ENCODE data around the gene KCNJ15.
"Not testable (repeated sequence)": the region's sequence is repeated elsewhere in the genome, so short reads cannot be mapped to it uniquely, and the experiment has no call there.

KCNJ15 gene

GRCh38 chr21:38243732-38244406 lies 12.9 kb upstream of the KCNJ15 start:
- TF ChIP-seq CTCF (IDR thresholded peaks at IDR 0.05; ENCODE audit: control insufficient read depth, insufficient read depth, low read depth, low read length, missing control alignments): no peak
- H3K4me3 ChIP-seq (ENCODE audit: control insufficient read depth, low read depth, low read length): no peak overlapping the region
- no peak for DNase-seq (ENCODE audit: low read depth)

DNA sequence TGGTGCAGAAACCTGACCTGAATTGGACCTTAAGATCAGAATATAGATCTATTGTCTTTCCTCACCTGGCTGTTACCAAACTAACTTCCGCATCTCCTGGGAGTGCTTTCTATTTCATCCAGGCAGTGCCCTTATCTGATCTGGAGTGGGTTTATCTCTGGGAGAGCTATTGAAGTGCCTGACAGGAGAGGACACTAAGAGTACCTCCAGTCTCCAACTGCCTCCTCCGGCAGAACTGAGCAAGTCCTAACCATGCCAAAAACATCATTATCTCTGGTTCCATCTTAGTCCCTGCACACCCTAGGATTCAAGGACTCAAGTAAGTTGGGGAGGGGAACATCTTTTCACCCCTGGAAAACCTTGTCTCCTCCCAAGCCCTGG lies 12.4 kb upstream of the KCNJ15 start:
- TF ChIP-seq CTCF (IDR thresholded peaks at IDR 0.05; ENCODE audit: control insufficient read depth, insufficient read depth, low read depth, low read length, missing control alignments): no peak
- no peak overlapping the region for H3K4me3 ChIP-seq (ENCODE audit: control insufficient read depth, low read depth, low read length)
- DNase-seq (ENCODE audit: low read depth): no peak

DNA sequence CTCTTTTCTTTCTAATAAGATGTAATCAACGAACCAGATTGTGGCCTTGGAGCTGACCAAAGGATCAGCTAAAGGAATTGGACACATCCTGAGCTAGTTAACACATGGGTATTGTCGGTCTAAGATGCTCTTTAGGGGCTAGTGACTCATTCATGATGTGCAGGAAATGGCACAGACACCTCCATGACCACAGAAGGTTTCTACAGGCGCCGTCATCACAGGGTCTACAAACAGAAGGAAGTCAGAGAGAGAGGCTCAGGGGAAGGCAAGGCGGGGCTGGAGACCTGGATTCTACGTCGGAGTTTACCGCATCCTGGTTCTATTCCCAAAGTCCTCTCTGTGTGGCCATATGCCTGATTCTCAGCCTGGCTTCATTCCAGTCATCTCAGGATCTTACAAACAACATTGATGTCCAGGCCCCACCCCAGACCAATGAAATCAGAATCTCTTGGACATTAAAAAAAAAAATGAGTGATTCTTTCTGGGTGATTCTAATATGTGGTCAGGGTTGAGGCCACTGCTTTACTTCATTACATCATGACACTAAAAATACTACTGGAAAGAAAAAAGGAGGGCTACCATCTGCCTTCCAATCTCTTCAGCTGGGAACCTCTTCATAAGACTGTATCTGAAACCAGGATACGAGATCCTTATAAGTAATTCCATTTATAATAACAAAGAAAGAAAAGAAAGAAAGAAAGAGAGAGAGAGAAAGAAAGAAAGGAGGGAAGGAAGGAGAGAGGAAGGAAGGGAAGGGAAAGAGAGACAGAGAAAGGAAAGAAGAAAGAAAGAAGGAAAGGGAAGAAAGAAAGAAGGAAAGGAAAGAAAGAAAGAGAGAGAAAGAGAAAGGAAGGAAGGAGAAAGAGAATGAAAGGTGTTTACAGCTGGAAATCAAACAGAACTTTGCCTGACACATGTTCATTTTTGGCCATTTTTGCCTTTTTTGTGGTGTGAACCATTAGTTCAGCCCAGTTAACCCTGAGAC lies 11.6 kb upstream of the KCNJ15 start:
- H3K4me3 ChIP-seq (ENCODE audit: control insufficient read depth, low read depth, low read length): no peak overlapping the region
- DNase-seq (ENCODE audit: low read depth): peak; percentile 95
- no peak for TF ChIP-seq CTCF (IDR thresholded peaks at IDR 0.05; ENCODE audit: control insufficient read depth, insufficient read depth, low read depth, low read length, missing control alignments)

DNA sequence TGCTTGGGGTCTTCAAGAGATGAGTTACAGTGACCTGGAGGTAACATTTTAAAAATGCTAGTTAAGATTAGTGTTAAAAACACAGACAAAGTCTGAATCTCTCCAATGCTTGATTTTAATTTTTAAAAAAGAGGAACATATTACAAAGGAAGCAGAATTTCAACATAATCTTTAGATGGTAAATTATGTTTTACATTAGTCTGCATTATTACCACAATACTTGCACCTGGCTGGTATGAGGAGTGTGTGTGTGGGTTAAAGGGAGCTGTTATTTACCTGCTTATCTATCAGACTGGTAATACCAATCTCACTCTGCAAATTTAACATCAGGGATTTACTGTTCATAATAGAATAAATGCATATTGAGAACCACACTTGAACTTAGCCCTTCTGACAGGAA lies 10.3 kb upstream of the KCNJ15 start:
- no peak for TF ChIP-seq CTCF (IDR thresholded peaks at IDR 0.05; ENCODE audit: control insufficient read depth, insufficient read depth, low read depth, low read length, missing control alignments)
- DNase-seq (ENCODE audit: low read depth): no peak
- H3K4me3 ChIP-seq (ENCODE audit: control insufficient read depth, low read depth, low read length): no peak overlapping the region

DNA sequence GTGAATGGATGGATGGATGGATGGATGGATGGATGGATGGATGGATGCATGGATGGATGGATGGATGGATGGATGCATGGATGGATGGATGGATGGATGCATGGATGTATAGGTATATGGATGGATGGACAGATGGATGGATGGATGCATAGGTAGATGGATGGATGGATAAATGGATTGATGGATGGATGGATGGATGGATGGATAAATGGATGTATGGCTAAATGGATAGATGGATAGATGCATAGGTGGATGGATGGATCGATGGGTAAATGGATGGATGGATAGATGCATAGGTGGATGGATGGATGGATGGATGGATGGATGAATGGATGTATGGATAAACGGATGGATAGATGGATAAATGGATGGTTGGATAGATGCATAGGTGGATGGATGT lies 9.7 kb upstream of the KCNJ15 start:
- H3K4me3 ChIP-seq (ENCODE audit: control insufficient read depth, low read depth, low read length); DNase-seq (ENCODE audit: low read depth): not testable (repeated sequence)

GRCh38 chr21:38247738-38248510 lies 8.9 kb upstream of the KCNJ15 start:
- DNase-seq (ENCODE audit: low read depth): no peak
- no peak for TF ChIP-seq CTCF (IDR thresholded peaks at IDR 0.05; ENCODE audit: control insufficient read depth, insufficient read depth, low read depth, low read length, missing control alignments)
- H3K4me3 ChIP-seq (ENCODE audit: control insufficient read depth, low read depth, low read length): no peak overlapping the region

Data from AG09309 (cell line).